Coronary artery (tissue), 2 donors: ENCODE results near the gene EPYC.

Experiments
- DNase-seq: peaks from one replicate; pipeline ENCODE4 v3.0.0-alpha.2; 2017; ENCODE audit warnings: low spot score
- H3K27ac ChIP-seq, 2 donors: fragments of 200-600 bp; sonication (generic); one replicate each; pipeline ENCODE4 v1.5.1; 2016 to 2019
- H3K4me3 ChIP-seq: fragments of 200-600 bp; sonication (generic); 2 replicates; pipeline ENCODE4 v1.5.1; 2016; ENCODE audit warnings: mild to moderate bottlenecking, moderate library complexity
- TF ChIP-seq, protein P1 (sequence below): fragments of 200-600 bp; sonication (generic); IDR thresholded peaks from one replicate; pipeline ENCODE4 v1.5.1; 2019; ENCODE audit warnings: antibody characterized with exemption

EPYC gene

DNA sequence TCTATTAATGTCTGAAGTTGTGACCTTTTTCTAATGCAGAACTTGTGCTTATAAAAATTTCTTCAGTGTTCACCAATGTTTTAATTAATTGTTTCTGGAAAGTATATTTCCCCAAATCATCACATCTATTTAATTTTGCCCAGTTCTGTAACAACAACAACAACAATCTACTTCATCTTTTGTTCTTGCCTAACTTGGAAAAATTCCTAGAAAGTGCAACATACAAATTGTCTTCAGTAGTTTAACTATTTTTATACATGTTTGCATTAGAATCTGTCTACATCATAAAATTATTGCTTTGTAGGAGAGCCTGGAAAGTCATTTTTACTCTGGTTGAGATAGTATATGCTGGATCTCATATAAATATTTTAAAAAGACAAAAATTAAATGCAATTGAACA lies 88.3 kb downstream of the EPYC start:
- H3K27ac ChIP-seq = no peak overlapping the region
- H3K4me3 ChIP-seq = no peak overlapping the region
- DNase-seq = no peak
- TF ChIP-seq, protein P1, sequence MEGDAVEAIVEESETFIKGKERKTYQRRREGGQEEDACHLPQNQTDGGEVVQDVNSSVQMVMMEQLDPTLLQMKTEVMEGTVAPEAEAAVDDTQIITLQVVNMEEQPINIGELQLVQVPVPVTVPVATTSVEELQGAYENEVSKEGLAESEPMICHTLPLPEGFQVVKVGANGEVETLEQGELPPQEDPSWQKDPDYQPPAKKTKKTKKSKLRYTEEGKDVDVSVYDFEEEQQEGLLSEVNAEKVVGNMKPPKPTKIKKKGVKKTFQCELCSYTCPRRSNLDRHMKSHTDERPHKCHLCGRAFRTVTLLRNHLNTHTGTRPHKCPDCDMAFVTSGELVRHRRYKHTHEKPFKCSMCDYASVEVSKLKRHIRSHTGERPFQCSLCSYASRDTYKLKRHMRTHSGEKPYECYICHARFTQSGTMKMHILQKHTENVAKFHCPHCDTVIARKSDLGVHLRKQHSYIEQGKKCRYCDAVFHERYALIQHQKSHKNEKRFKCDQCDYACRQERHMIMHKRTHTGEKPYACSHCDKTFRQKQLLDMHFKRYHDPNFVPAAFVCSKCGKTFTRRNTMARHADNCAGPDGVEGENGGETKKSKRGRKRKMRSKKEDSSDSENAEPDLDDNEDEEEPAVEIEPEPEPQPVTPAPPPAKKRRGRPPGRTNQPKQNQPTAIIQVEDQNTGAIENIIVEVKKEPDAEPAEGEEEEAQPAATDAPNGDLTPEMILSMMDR = no peak

DNA sequence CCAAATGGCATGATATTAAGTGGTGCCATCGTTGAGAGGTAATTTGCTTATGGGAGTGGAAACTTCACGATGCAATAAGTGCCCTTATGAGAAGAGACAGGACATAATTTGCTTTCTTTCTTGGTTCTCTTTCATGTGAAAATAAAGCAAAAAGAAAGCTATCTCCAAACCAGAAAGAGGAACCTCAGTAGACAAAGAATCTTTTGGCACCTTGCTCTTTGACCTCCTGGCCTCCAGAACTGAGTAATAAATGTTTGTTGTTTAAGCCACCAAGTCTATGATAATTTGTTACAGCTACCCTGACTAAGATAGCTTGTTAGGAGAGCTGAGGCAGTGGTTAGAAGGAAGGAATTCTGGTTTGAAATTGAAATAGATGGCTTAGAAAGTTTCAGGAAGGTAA lies 89.4 kb downstream of the EPYC start:
- H3K4me3 ChIP-seq = no peak overlapping the region
- H3K27ac ChIP-seq = no peak overlapping the region
- DNase-seq = no peak
- TF ChIP-seq, protein P1 = no peak
